Skeletal muscle cell (primary cell): ENCODE data around the gene HRG.
A peak's percentile ranks its signal among the peaks of the same experiment; 100 is the strongest.
"Not testable (repeated sequence)": the region's sequence is repeated elsewhere in the genome, so short reads cannot be mapped to it uniquely, and the experiment has no call there.

ENCODE experiments used
- DNase-seq: peaks from one replicate; pipeline ENCODE4 v3.0.0-alpha.2; 2010; ENCODE audit warnings: low read depth
- H3K4me3 ChIP-seq: 2 replicates; pipeline ENCODE4 v1.5.1; 2011; ENCODE audit warnings: low read depth, mild to moderate bottlenecking, control low read depth, low read length, moderate library complexity

The HRG gene, protein sequence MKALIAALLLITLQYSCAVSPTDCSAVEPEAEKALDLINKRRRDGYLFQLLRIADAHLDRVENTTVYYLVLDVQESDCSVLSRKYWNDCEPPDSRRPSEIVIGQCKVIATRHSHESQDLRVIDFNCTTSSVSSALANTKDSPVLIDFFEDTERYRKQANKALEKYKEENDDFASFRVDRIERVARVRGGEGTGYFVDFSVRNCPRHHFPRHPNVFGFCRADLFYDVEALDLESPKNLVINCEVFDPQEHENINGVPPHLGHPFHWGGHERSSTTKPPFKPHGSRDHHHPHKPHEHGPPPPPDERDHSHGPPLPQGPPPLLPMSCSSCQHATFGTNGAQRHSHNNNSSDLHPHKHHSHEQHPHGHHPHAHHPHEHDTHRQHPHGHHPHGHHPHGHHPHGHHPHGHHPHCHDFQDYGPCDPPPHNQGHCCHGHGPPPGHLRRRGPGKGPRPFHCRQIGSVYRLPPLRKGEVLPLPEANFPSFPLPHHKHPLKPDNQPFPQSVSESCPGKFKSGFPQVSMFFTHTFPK

DNA sequence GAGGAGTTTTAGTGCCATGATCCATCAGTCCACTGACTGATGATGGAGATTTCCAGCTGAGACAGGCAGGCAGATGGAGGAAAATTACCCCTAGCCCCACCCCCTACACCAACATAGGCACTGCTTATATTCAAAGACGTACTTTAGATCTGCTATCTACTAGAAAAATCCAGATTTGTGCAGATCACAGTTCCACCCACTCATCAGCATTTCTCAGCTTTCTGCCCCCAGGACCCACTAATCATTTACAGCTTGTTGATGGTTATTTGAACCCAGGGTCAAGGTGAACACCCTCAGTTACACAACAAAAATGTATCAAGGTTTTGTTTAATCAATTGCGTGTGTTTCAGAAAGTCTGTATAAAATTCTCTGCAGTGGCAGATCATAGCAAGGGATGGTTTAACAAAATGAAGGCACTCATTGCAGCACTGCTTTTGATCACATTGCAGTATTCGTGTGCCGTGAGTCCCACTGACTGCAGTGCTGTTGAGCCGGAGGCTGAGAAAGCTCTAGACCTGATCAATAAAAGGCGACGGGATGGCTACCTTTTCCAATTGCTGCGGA lies at the start of gene HRG:
Gene HRG, plus strand, starts transcription at position 390 of the 564 bp plus-strand sequence. Its CDS starts 18 bp downstream, at position 408.
- DNase-seq = no peak
- H3K4me3 ChIP-seq = no peak within 1 kb of the TSS

DNA sequence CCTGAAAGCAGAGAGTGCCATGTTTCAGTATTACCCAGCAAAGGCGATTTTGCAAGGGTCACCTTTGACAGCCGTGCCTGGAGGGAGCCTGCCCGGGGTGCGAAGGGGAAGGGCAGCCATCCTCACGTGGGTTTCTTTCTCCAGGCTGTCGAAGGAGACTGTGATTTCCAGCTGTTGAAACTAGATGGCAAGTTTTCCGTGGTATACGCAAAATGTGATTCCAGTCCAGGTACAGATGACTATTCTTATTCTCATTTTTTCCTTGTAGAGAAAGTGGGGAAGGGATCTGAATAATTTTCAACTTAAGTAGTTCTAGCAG lies 49.6 kb upstream of the HRG start:
- H3K4me3 ChIP-seq = no peak overlapping the region
- no peak for DNase-seq

DNA sequence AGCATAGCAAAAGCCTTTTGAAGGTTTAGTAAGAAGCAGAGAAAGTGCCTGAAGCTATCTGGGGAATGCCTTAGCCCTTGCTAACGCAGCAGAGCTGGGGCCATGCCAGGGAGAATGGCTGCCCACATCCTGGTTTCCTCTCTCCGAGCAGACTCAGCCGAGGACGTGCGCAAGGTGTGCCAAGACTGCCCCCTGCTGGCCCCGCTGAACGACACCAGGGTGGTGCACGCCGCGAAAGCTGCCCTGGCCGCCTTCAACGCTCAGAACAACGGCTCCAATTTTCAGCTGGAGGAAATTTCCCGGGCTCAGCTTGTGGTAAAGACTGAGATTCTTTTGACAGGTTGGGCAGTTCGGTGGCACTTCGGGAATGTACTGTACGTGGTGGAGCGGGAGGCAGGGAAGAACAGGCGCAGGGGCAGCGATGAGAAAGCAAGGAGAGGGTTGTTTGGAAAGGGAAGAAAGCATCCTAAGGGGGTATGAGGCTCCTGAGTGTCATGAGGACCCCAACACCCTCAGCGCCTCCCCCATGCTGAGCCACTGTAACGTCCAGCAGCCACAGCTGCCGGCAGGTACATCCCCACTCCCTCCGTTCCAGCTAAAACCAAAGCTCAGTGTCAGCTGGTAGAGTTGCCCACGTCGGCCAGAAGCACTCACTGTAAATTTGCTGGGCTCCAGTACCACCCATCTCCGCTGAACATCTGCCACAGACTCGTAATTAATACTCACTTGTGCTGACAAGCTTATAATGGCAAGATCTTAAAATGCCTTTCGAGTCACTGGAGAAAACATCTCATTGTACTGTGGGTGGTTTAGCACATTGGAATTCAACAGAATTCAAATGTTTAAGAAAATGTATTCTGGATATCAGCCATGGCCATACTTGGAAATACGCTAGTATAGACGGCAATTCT lies 48.5 kb upstream of the HRG start:
- H3K4me3 ChIP-seq = peak overlapping the region; percentile 28
- DNase-seq = peak; percentile 83

DNA sequence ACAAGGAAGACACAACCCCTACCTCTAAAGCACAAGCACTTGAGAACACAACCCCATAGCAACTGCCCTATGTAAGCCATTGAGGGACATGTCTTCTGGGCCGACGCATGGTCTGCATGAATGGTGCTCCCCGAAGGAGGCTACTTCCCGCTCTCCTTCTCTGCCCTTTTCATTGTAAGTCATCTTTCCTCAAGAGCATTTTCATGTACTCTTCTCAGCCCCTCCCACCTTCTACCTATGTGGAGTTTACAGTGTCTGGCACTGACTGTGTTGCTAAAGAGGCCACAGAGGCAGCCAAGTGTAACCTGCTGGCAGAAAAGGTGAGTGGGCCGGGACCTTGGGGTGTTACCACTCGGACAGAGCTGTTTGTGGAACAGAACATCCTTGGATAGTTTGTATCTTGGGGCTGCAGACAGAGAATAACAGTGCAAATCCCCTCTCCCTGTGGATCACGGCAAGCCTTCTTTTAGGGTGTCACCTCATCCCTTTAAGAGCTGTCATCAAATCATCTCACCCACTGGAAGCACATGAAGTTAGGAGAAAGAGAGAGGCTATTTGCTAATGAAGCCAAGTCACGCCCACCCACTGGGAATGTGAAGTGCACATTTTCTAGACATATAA lies 47.4 kb upstream of the HRG start:
- H3K4me3 ChIP-seq = no peak overlapping the region
- no peak for DNase-seq

DNA sequence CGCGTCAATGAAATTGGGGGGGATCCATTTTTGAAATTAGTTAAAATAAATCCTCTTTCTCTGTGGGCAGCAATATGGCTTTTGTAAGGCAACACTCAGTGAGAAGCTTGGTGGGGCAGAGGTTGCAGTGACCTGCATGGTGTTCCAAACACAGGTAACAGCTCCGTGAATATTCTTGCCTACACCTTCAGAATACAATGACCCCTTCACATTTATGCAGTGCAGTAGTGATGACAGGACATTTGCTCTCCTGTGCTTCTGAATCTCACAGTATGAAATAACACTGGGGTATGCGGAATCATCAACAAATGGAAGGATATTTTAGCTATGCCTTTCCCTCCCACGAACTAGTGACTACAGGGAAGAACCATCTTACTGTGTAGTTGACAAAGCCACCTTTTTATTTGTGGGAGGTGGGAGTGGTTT lies 46.0 kb upstream of the HRG start:
- DNase-seq = no peak

DNA sequence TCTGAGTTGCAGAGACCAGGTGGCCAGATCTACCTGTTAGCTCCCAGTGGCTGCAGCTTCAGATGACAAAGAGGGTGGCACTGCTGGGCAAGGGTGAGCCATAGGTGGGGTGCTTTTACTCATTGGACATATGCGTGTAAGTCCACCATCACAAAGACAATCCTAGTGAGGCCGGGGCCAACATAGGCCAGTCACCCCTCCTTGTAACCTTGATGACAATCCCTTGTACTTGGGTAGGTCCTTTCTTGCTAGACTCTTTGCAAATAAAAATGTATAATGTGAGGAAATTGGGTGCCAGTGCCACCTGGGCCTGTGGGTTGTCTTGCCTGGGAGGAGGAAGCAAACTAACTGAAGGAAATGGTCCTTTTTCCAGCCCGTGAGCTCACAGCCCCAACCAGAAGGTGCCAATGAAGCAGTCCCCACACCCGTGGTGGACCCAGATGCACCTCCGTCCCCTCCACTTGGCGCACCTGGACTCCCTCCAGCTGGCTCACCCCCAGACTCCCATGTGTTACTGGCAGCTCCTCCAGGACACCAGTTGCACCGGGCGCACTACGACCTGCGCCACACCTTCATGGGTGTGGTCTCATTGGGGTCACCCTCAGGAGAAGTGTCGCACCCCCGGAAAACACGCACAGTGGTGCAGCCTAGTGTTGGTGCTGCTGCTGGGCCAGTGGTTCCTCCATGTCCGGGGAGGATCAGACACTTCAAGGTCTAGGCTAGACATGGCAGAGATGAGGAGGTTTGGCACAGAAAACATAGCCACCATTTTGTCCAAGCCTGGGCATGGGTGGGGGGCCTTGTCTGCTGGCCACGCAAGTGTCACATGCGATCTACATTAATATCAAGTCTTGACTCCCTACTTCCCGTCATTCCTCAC lies 45.4 kb upstream of the HRG start:
- no peak overlapping the region for H3K4me3 ChIP-seq
- no peak for DNase-seq

More for the DNA sequence above, 46.0 kb upstream of the HRG start:
- no peak overlapping the region for H3K4me3 ChIP-seq

DNA sequence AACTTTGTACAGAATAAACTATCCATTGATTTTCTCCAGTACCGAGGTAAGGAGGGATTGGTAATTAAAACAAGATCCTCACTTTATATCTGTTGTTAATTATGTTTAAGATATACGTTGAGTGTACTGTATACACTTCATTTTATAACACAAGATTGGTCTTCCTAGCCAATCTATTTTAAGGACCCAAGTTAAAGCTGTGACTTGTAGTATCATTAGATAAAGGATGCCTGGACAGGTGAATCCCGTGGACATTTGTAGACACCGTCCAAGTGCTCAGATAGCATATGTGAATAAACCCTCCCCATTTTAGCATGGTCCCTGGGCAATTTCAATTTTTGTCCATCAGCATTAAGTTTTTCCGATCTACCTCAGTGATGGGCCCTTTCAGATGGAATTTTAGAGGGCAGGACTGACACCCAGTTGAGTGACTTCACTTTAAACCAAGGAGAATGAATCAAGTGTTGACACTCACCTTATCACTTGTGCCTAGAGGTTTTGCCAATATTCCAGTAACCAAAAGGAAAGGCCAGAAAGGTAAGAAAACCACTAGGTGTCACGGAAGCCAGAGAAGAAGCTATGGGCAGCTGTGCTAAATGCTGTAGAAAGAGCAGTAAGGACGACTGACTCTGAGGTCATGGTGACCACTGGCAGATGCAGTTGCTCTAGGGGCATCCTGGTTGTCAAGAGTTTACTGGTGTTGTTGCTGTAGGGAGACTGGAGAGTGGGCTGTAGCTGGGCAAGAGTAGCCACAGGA lies 43.7 kb upstream of the HRG start:
- no peak for DNase-seq
- H3K4me3 ChIP-seq = no peak overlapping the region

DNA sequence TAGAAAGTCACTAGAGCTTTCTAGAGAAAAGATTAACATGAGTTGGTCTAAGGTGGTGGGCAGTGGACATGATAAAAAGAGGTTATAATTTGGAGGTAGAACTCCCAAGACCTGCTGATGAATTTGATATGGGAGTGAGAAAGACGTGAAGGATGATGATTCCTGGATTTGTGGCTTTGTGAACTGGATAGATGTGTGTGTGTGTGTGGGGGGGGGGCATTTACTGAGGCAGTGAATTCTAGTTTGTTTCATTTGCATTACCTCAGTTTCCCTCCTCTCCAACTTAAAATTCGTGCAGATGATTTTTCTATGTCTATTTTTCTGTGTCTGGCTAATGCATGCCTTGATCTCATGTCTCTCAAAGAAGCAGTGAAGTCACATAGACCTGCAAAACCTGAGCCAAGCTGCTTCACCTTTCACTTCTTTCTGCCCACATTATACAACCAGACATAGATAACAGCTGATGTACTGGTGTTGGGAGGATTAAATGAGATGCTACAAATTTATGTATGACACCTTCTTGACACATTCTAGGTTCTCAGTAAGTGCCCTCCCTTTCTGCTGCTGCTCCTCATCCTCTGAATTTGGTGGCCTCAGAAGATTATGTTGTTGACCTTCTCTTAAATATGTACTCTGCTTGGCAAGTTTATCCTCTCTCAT lies 43.0 kb upstream of the HRG start:
- H3K4me3 ChIP-seq = no peak overlapping the region
- no peak for DNase-seq

DNA sequence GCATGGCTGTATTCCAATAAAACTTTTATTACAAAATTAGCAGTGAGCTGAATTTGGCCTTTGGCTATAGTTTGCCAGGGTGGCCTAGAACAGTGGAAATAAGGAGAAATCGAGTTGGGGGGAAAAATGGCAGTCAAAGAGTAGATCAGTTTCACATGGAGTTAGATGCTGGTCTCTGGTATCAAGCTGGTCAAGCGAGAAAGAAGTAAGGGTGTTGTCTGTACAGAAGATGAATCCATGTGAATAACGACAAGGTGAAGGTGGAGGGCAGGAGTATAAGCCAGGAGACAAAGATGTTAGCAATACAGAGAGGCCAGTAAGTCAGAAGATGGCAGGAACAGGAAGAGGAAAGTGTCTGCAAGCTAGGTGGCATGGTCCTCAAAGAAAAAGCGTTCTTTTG lies 41.2 kb upstream of the HRG start:
- DNase-seq = no peak

DNA sequence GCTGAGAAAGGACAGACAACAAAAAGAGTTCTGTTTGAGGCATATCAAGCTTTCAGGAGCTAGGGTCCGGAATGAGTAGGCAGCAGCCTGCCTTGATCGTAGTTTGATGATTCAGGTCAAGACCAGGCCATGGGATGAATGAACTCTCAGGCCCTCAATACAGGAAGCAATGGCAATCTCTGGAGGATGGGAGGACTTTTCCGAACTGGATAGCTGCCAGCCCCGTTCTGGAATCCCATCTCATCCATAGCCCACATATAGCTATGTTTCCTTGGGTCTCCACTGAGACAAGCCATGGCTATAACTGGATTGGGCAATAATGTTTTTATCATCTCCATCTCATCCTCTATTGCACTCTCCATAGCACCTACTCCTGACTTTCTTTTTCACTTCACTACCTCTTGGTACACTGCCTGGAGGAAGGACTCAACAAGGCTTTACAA lies 40.2 kb upstream of the HRG start:
- no peak for DNase-seq

More for the DNA sequence above, 41.2 kb upstream of the HRG start:
- H3K4me3 ChIP-seq = no peak overlapping the region

DNA sequence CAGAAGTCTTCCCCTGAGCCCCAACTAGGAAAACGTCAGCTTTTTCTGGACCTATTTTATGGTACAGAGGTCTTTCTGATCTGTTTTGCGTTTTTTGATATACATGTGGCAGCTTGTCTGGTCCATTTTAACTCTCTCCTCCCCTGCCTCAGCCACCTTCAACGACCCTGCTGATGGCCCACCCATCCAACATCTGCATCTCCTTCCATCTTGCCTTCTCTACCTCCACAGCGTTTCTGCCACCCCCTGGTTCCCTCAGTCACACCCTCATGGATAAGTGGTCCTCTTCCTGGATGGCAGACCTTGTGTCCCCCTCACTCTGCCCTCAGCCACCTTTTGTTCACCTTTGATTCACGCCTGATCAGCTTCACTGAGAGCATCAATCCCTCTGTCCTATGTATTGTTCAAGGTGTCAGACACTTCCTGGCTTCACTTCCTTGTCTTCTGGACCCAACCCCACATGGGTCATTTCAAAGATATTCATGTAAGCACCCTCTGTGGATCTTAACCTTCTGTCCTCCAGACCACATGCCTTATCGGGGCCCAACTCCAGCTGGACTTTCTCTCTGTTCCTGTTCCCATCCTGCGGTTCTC lies 39.5 kb upstream of the HRG start:
- H3K4me3 ChIP-seq = no peak overlapping the region
- no peak for DNase-seq

More for the DNA sequence above, 40.2 kb upstream of the HRG start:
- no peak overlapping the region for H3K4me3 ChIP-seq

DNA sequence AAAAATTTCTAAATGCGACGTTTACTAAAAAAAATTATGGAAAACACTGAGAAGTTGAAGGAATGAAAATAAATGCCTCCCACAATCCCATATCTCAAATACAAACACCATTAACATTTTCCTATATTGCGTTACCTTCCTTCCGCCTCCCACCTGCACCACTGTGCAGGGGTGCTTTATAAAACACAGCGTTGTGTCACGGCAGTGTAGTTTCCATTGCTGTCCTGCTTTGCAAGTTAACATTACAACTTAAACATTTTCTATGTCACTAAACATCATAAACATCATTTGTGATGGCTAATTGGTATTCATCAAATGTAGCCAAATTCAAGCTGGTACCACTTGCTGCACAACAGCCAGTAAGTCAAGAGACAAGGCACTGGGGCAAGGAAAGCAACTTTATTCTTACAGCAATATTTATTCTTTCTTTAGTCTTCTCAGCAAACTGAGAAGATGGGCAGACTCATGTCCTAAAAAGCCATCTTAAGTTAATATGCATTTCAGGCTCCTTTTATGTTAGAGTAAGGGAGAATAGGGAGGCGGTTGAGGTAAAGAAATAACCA lies 37.9 kb upstream of the HRG start:
- no peak for DNase-seq
- no peak overlapping the region for H3K4me3 ChIP-seq

DNA sequence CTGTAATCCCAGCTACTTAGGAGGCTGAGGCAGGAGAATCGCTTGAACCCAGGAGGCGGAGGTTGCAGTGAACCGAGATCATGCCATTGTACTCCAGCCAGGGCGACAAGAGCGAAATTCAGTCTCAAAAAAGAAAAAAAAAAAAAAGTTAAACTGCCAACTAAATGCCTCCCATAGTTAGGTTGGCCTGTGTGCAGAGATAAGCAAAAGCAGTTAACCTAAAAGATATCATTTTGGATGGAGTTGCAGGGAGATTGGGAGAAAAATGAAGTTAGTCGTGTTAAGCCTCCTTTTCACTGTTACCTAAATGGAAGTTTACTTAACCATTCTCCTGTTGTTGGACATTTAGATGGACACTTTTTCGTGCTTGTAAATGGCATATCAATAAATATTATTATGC lies 37.1 kb upstream of the HRG start:
- no peak overlapping the region for H3K4me3 ChIP-seq
- DNase-seq = no peak

DNA sequence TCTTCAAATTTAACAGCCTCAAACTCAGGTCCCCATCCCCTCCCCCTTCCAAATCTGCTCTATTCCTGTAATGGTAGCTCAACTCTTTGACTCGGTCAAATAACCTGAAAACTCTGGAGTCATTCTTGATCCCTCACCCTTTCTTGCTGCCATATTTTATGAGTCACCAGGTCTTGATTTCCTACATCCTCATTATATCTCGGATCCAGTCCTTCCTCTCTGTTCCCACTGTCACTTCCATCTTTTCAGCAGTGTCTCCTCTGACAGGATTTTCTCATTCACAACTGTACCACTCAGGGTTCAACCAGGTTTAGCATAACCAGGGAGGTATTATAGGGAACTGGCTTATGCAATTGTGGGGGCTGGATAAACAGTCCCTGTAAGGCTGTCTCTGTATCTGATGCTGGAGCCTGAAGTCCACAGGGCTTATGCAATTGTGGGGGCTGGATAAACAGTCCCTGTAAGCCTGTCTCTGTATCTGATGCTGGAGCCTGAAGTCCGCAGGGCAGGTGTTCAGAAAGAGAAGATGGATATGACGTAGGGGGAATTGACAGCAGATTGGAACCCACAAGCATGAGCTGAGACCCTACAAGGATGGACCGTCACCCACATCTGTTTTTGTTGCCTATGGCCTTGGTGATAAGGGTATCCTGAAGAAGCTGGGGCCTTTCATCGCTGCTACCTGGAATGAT lies 34.7 kb upstream of the HRG start:
- H3K4me3 ChIP-seq = no peak overlapping the region
- no peak for DNase-seq

DNA sequence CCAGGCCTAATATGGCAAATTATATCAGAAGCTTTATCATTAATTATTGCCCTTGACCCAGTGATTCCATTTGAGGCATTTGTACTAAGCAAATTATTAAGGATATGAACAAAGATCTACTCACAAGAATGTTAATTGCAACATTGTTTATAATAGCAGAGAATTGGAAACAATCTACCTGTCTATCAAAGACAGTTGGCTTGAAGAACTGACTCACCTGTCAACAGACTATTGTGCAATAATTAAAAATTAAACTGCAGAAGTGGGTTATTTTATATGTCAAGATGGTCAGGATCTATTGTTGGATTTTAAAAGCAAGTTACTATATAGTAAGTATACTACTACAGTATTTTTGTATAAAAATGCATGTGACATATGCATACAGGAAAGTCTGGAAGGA lies 32.3 kb upstream of the HRG start:
- no peak overlapping the region for H3K4me3 ChIP-seq
- no peak for DNase-seq

DNA sequence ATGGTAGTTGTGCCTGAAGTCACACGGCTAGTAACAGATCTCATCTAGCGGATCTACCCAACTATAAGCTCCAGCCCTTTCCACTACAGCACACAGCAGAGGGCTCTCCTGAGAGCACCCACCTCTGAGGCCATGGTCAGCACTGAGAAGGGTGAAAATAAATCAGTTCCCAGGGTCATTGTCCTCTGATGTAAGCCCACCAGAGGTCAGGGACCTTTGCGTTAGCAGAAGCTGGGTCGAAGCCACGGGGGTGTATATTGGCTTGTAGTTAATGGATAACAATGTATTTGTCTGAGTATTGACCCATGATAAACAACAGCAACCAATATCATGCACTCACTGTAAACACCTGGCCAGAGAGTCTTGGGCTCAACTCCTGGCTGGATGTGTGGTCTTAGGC lies 31.6 kb upstream of the HRG start:
- not testable (repeated sequence) for H3K4me3 ChIP-seq, DNase-seq
